ENCODE results near the gene ACER1.

ACER1 gene

GRCh38 chr19:6260376-6260775, 73.0 kb downstream of the ACER1 start:
- DNase-seq = no peak
- Mint-ChIP-seq H3K36me3 (ENCODE audit: low read depth) (peaks cover 94% of the 10 kb centered on the region), H3K27me3 (no peaks in the 10 kb centered on the region), H3K27ac (no peak overlapping the region), H3K9me3 (no peaks in the 10 kb centered on the region), H3K4me1 (ENCODE audit: low read depth) (peaks cover 28% of the 10 kb centered on the region), H3K4me3 (no peak overlapping the region)

GRCh38 chr19:6259312-6259861, 74.0 kb downstream of the ACER1 start:
- H3K4me1 Mint-ChIP-seq (ENCODE audit: low read depth) = peaks cover 32% of the 10 kb centered on the region
- H3K4me3 Mint-ChIP-seq = no peak overlapping the region
- H3K27me3 Mint-ChIP-seq = no peaks in the 10 kb centered on the region
- H3K9me3 Mint-ChIP-seq = no peaks in the 10 kb centered on the region
- no peak overlapping the region for H3K27ac Mint-ChIP-seq
- H3K36me3 Mint-ChIP-seq (ENCODE audit: low read depth) = peaks cover 96% of the 10 kb centered on the region
- DNase-seq = no peak

GRCh38 chr19:6258812-6259311, 74.5 kb downstream of the ACER1 start:
- no peak for DNase-seq
- Mint-ChIP-seq H3K9me3 (no peaks in the 10 kb centered on the region), H3K27me3 (no peaks in the 10 kb centered on the region), H3K36me3 (ENCODE audit: low read depth) (peaks cover 96% of the 10 kb centered on the region), H3K27ac (peak overlapping the region; percentile 23), H3K4me3 (no peak overlapping the region), H3K4me1 (ENCODE audit: low read depth) (peaks cover 32% of the 10 kb centered on the region)
